GM19025 (cell line): Measurements from ENCODE around the gene ATOX1.

Source experiments
- ATAC-seq: cut with Tn5 transposase; IDR thresholded peaks from one replicate; pipeline ENCODE4 v1.9.1; 2021; ENCODE audit warnings: mild to moderate bottlenecking, low read depth, moderate library complexity; ENCODE audit not compliant: unreplicated experiment

Gene ATOX1

DNA sequence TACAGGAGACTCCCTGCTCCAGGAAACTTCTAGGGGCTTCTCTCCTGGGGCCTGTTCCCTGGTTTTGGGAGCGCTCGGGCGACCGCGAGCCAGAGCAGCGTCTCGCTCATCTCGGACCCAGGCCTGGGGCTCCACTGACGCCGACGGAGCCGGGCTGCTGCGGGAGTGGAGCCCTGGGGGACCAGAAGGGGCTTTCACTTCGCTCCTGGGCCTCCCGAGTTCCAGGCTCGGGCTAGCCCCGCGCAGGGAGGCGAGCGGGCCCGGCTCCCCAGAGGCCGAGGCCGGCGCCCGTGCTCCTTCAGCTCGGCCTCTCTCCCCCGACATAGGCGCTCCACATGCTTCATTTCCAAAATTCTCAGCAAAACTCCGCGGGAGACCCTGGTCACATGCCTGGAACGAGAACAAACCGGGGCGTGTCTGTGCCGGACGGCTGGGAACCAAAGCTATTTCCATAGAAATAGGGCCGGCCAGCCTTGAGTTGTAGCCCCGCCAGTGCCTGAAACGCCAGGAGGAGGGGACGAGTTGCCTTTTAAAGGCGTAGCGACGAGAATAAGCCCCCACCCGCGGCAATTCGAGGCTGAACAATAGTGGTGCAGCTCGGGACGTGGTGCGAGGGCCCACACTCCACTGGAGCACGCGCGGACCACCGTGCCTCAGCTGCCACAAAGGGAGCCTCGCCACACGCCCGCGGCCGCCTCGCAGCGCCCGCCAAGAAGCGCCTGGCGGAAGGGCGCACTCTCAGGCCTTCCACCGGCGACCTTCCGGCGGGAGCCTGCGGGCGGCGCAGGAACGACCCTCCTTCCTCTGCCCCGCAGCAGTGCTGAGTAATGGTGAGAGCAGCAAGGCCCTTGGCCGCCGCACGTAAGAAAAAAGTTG lies 12.2 kb upstream of the ATOX1 start:
- peak; percentile 24 for ATAC-seq

DNA sequence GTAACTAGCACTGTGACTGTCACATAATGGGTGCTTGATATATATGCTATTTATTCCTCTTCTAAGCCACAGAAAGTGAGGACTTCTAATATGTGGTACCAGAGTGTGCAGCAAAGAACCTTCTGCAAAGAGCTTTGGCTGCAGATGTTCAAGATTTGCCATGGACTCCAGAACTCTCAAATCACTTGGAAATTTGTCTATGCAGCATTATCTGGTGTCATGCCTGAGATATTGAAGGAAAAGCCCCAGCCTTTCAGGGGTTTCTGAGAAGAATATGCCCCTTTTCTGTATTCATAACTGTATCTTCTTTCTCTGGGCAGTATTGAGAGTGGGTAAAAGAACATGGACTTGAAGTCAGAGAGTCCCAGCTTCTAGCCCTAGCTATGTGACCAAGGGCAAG lies 8.5 kb upstream of the ATOX1 start:
- ATAC-seq: no peak

DNA sequence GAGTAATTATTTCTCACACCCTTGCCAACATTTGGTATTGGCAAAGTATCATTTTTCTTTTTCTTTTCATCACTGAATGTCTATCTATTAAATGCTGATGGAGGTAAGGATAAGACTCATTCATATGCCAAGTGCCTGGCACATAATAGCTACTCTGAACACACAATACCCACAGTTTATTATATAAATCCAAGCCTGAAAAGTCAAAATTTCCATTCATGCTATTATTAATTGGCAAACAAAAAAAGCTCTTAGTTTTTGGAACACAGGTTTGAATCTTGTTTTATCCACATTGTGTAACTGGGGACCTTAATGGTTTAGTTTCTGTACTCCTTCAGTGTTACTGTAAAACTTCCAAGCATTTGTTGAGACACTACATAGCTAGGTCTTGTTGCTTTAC lies 6.4 kb upstream of the ATOX1 start:
- ATAC-seq: no peak

DNA sequence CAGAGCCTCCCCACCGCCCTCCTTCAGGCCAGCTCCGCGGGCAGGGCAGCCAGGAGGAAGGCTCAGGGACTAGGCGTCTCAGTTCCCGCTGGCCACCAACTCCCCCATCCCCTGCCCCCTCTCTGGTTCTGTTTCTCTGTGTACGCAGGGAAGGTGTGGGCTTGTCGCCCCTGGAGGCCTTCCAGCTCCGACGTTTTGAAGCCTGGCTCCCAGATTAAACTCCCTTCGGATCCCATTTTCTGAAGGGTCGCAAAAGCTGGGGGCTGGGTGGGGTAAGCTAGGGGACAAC lies 346 bp downstream of the ATOX1 start:
- peak; percentile 1 for ATAC-seq

DNA sequence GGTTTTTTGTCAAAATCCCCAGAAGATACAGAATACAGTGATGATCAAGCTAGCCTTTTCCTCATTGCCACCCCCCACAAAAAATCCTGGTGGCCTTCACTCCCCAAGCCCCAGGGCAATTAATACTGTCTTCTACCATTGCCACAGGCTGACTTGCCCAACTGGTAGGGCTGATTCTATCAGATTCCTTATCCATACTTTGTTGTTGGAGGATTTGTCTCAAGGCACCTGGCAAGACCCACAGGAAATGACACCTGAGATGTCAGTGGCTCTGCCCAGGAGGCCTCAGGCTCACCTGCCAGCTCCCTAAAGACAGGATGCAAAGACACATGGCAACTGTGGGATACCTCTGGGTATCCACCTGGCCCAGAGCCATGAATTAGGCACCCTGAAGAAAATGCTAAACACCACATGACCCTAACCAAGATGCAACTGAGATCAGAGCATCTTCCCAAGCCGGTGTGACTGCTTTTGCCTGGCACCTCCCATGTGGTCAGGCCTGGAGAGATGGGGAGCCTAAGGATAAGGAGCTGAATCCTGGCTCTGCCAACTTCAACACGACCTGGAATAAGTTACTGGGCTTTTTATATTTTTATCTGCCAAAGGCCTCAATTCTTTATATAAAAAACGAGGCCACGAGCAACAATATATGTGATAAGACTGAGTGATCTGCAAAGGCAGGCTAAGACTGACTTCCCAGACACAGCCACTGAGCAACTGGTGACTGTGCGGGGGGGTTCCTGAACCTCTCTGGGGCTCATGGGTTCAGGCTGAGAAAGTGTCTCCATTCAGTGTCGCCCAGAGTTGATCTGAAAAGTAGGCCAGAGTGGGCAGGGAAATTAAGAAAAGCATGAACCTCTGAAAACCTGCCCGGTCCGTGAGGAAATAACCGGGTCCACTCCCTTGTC lies 944 bp downstream of the ATOX1 start:
- no peak for ATAC-seq

DNA sequence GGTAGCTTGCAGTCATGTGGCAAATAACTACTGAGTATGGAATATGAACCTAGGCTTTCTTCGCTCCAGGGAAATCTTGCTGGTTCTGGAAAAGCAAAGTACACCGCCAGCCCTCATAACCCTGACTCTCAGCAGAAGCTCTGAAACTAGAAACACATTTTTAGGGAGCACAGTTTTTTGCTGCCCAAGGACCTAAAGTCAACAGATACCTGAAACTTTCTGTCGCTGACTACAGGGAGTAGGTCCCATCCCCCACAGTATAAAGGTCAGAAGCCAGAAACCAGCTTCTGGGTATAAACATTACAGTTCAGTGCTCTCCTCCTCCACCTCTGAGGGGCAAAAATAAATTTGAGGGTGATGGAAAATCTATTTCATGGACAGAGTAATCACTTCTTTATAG lies 3.0 kb downstream of the ATOX1 start:
- no peak for ATAC-seq

DNA sequence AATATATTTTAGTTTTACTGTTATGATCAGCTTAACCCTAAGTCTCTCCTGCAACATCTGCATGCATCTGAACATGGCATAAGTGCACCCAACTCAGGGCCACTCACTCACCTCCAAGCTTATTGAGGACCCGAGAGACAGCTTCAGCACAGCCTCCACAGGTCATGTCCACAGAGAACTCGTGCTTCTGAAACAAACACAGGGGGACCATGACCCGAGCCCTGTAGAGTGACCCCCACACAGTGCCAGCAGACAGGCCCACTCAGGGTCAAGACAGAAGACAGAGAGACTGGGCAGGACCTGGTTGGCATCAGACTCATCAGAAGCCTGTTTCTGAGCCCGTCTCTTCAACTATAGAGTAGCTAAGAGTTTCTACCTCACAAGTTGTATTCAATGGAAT lies 6.8 kb downstream of the ATOX1 start:
- ATAC-seq: no peak

DNA sequence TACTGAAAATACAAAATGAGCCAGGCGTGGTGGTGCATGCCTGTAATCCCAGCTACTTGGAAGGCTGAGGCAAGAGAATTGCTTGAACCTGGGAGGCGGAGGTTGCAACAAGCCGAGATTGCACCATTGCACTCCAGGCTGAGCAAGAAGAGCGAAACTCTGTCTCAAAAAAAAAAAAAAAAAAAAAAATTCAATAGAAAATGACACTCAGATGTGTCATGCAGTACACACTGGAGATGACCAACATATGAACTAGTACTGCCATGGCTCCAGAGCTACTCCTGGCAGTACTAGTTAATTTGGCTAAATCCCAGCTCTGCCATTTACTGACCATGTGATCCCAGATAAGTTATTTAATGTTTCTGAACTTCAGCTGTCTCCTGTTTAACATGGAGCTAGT lies 7.3 kb downstream of the ATOX1 start:
- ATAC-seq: no peak

DNA sequence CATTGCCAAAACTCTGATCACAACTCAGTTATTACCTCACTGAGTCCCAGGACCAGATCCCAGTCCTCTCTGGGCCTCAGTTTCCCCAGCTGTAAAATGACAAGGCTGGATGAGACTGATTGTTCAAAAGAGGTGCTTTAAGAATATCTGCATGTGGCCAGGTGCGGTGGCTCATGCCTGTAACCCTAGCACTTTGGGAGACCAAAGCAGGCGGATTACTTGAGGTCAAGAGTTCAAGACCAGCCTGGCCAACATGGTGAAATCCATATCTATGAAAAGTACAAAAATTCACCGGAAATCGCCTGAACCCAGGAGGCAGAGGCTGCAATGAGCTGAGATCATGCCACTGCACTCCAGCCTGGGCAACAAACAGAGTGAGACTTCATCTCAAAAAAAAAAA lies 8.3 kb downstream of the ATOX1 start:
- no peak for ATAC-seq

DNA sequence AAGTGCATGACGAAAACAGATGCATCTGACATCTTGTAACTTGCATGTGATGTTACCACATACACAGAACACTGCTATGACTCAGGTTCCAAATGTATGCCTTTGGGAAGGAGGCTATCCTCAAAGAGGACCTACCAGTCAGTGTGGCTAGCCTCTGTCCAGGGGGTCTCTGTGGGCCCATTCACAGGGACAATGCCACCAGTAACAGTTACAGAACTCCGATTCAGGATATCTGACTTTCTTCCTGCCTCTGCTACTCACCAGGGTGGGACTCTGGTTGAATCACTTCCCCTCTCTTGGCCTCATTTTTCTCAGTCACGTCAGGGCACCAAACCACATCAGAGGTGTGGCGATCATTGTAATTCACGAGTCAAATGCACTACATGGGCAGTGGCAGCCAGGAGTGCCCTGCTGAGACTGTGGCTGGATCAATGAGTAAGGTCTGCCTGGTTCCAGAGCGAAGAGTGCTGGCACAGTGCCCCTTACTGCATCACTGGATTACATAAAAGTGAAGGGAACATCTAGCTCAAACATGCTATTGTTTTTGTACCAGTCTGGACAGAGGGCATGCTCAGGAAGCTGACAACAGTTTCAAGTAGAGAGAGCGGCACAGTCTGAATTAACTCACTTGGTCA lies 13.2 kb downstream of the ATOX1 start:
- peak; percentile 36 for ATAC-seq

DNA sequence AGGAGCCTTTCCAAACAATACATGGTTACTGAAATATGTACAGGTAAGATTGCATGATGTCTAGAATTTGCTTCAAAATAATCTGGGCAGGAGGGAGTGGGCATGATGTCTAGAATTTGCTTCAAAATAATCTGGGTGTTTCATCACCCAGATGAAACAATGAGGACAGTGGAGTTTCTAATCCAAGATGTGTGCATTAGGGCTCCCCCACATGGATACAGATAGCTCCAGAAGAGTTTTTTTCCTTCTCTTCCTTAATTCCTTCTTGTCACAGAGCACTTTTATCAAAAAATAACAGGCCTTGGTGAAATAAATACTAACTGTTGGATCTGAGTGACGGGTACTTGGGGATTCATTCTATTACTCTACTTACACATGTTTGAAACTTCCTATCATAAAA lies 14.9 kb downstream of the ATOX1 start:
- no peak for ATAC-seq

DNA sequence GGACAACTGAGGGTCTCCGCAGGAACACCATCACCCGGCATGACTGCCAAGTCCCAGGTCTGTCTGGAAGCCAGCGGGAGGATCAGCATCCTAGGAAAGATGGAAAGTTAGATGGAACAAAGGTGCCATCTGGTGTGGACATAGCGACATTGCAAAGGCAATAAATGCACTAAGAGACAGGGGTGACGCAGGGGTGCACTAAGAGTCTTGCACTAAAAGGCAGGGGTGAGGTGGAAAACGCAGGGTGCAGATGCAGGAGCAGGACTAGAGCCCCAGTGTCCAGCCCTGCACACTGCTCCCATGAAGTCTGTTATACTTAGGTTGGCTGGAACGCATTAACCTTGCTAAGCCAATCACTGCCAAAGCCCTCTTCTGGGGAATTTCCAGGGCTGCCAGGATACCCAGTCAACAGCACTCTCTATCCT lies 15.5 kb downstream of the ATOX1 start:
- ATAC-seq: no peak

DNA sequence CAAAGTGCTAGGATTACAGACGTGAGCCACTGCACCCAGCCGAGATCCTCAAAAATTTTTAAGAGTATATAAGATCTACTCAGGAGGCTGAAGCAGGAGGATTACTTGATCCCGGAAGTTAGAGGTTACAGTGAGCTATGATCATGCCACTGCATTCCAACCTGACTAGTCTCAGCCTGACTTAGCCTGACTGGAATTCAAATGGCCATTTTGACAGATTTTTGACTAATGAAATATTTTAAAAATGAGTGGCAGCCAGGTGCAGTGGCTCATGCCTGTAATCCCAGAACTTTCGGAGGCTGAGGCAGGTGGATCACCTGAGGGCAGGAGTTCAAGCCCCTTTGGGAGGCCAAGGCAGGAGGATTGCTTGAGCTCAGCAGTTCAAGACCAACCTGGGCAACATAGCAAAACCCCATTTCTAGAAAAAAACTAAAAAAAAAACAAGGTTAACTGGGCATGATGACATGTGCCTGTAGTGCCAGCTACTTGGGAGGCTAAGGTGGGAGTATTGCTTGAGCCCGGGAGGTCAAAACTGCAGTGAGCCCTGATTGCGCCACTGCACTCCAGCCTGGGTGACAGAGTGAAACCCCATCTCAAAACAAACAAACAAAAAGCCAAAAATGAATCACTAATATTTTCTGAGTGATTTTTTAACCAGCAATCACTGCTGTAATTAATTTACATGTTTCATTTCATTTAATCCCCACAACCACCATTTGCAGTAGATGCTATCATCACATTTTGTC lies 16.6 kb downstream of the ATOX1 start:
- ATAC-seq: no peak

DNA sequence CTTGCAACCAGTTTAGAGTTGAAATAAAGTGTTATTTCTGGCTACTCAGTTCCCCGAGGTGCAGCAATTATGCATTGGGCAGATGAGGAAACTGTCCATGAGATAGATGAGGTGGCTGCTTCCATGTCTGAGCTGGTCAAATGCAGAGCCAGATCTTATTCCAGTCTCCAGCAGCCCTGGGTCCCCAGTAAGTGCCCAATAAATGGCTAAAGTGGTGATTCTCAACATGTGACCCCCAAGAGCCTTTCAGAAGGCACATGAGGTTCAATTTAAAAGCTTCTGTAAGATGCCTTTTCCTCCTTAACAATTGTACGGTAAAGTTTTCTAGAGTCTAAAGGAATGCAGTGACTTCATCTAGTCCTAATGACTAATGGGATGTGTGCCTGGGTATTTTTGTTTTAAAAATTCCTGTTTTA lies 17.5 kb downstream of the ATOX1 start:
- peak; percentile 11 for ATAC-seq

DNA sequence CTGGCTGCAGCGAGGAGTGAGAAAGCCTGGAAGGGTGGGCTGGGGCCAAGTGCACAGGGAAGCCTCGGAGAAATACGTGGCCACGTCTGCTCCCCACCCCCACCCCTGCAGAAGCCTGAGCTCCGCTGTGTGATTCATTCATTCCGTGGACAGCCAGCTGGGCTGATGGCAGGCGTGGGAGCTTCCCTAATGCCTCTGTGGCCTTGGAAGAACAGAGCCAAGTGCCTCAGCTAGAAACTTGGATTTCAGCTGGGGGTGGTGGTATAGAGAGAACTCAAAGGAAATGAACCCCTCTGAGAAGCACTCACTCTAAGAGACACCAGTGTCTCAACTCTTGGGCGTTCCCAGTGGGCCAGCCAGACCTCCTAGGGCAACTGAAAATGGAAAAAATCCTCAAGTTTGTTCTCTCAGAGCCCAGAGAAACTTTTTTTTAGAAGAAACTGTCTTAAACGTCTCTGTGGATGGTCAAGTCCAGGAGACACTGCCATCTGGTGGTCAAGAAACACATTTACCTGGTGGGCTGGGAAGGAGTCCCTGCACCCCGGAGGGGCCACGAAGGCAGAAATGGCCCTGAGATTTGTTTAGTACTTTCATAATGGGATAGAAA lies 18.0 kb downstream of the ATOX1 start:
- ATAC-seq: peak; percentile 61

DNA sequence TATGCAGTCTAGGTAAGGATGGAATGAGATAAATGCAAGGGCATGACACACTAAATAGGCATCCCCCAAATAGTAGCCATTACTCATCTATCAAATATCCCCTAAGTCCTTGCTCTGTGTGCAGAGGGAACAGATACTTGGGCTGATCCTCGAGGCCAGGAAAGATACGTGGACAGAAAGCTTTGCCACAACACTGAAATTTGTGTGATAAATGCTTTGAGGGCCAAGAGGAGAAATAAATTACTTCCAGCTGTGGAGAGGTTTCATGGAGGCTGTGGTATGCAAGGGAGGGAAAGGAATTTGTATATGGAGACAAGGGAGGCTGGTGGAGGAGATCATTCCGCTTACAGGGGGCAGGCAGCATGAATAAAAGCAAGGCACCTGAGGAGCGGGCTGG lies 18.5 kb downstream of the ATOX1 start:
- ATAC-seq: no peak

DNA sequence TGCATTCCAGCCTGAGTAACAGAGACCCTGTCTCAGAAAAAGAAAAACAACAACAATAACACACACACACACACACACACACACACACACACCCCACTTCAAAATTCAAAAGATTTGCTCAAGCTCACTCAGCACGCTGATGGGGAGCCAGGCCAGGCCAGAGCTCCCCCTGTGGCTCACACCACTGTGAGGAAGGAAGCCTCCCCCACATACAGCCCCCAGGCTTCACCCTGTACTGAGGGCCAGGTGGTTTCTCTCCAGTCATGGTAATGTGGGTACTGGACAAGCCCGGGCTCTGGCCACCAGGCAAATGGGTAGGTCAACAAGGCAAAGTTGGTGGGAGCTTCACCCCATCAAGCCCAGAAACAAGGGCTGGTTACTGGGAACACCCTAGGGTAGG lies 19.0 kb downstream of the ATOX1 start:
- no peak for ATAC-seq

DNA sequence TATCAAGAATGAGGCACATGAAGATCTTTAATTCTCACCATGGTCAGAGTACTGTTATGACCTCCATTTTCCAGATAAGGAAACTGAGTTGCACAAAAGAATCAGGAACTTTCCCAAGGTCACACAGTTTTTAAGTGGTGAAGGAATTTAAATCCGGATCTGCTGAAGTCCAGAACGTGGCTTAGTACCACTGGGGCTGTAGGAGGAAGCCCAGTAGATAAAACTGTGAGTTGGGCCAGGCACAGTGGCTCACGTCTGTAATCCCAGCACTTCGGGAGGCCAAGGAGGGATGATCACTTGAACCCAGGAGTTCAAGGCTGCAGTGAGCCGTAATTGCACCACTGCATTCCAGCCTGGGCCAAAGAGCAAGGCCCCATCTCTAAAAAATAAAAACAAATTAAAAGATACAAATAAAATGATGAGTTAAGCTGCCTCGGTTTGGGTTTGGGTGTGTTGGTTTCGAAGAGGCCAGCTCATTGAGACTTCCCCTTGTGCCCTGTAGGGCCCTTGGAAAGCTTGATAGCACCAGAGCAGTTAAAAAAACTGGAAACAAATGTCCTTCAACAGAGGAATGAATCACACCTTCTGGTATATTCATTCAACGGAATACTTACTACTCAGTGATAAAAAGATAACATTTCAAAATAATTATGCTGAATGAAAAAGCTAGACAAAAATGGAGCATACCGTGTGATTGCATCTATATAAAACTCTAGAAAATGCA lies 20.1 kb downstream of the ATOX1 start:
- no peak for ATAC-seq

DNA sequence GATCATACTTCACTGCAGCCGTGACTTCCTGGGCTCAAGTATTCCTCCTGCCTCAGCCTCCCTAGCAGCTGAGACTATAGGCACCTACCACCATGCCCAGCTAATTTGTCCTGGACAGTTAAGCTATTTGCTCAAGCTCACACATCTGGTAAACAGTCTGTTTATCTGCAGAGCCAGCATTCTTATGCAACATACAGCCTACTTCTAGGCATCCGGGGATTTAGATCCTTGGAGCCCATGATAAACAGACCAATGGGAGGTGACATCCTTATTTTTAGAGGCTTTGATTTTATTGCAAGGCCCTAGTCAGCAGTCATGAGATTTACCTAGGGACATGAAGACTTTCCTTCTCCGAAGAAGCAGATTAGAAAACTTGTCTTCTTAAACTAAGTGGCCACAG lies 21.0 kb downstream of the ATOX1 start:
- no peak for ATAC-seq

DNA sequence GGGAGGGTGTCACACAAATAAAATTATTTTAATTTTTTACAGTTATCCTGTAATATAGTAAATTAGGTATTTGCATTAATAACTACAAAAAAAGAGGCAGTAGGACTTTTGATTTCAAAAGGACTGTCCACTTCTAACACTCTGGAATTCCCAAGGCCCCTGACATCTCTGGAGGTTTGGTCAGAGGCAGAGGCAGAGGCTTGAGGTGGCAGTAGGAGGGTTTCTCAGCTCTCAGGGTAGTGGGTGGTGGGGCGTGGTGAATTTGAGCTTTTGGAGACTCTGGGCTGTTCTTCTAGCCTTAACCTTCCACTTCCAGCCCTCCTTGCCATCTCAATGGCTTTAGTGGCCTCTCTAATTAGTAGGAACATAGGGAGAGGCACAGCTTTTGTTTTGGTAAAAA lies 22.8 kb downstream of the ATOX1 start:
- no peak for ATAC-seq
